OCI-LY3 (cell line): ENCODE measurements around the gene NGRN.
"Not testable (repeated sequence)": the region's sequence is repeated elsewhere in the genome, so short reads cannot be mapped to it uniquely, and the experiment has no call there.

Source experiments
- H2AFZ ChIP-seq: fragments of 200-600, 300-600 bp; shearing (Covaris generic); 2 replicates; pipeline ENCODE4 v1.6.0; 2014; ENCODE audit warnings: antibody characterized with exemption, low read depth, low read length
- H3K27ac ChIP-seq: fragments of 200-600, 300-600 bp; sonication (generic); 2 replicates; pipeline ENCODE4 v1.5.1; 2014; ENCODE audit warnings: mild to moderate bottlenecking, low read length, moderate library complexity, mixed read lengths
- H3K27me3 ChIP-seq: fragments of 200-600, 300-600 bp; sonication (generic); 2 replicates; pipeline ENCODE4 v1.6.1; 2014; ENCODE audit warnings: low read depth, low read length, mixed read lengths
- H3K36me3 ChIP-seq: fragments of 200-600, 300-600 bp; sonication (generic); replicated peaks from 2 replicates; pipeline ENCODE3; 2014; ENCODE audit warnings: low read depth, low read length, mixed read lengths
- H3K4me1 ChIP-seq: fragments of 300-600, 200-600 bp; sonication (generic); 2 replicates; pipeline ENCODE4 v1.6.1; 2014; ENCODE audit warnings: low read length, mixed read lengths
- H3K4me2 ChIP-seq: fragments of 200-600, 300-600 bp; sonication (generic); 2 replicates; pipeline ENCODE4 v1.6.1; 2014; ENCODE audit warnings: low read length, mixed read lengths
- H3K4me3 ChIP-seq: fragments of 300-600, 200-600 bp; sonication (generic); 2 replicates; pipeline ENCODE4 v1.5.1; 2014; ENCODE audit warnings: antibody characterized with exemption, mild to moderate bottlenecking, low read length, moderate library complexity
- H3K79me2 ChIP-seq: fragments of 300-600, 200-600 bp; shearing (Covaris generic); 2 replicates; pipeline ENCODE4 v1.6.1; 2014; ENCODE audit warnings: mild to moderate bottlenecking, low read length, mixed read lengths
- H3K9ac ChIP-seq: fragments of 300-600, 200-600 bp; shearing (Covaris generic); 2 replicates; pipeline ENCODE4 v1.6.0; 2014; ENCODE audit warnings: mild to moderate bottlenecking, low read length, moderate library complexity
- H3K9me3 ChIP-seq: fragments of 200-600, 300-600 bp; shearing (Covaris generic); 2 replicates; pipeline ENCODE4 v1.6.1; 2014; ENCODE audit warnings: low read length, mixed read lengths; ENCODE audit not compliant: insufficient read depth
- H4K20me1 ChIP-seq: fragments of 200-600, 300-600 bp; sonication (generic); 2 replicates; pipeline ENCODE4 v1.6.1; 2016; ENCODE audit warnings: low read length, mixed read lengths; ENCODE audit not compliant: insufficient read depth
- EZH2phosphoT487 ChIP-seq: fragments of 200-600 bp; shearing (Covaris generic); IDR thresholded peaks from 2 replicates; pipeline ENCODE4 v1.6.1; 2018; ENCODE audit warnings: antibody characterized with exemption, mixed run types, low read depth
- TF ChIP-seq, protein P1 (sequence below): fragments of 200-600, 300-600 bp; sonication (generic); IDR thresholded peaks from 2 replicates; pipeline ENCODE4 v1.5.1; 2014; ENCODE audit warnings: antibody characterized with exemption, low read length, low read depth

The NGRN gene

DNA sequence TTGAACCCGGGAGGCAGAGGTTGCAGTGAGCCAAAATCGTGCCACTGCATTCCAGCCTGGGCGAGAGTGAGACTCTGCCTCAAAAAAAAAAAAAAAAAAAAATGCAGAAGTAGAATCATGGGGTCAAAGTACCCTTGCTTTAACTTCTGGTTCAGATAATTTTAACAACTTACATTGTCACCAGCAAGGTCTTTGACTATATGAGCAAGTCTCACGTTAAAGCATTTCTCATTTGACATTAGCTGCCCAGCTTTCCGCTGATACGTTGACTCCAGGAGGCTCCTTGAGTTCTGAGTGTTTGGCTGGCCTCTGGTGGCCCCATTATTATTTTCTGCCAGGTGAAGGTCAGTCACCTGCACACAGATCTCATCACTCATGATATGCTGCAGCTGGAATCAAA is 16.2 kb downstream of the NGRN start:
- not testable (repeated sequence) for H3K4me2 ChIP-seq

DNA sequence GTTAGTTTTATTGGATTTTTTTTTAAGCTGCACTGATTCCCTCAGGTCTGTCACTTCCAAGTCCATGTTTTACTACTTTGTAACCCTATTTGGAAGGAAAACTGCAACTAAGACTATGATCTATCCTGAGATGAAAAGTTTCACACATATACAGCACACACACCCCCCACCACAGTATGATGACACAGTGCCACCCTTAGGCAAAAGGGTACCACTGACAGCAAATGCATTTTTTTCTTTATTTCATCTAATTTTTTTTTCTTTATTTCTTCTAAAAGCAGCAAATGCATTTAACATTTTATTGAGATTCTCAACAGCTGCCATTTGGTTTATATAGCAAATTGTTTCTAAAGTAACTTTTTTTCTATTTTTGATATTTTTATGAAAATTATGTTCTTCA is 21.2 kb downstream of the NGRN start:
- no peaks in the 10 kb centered on the region for H3K9me3 ChIP-seq
- no peaks in the 10 kb centered on the region for H4K20me1 ChIP-seq
- H2AFZ ChIP-seq = no peak overlapping the region
- H3K4me2 ChIP-seq = no peak overlapping the region
- no peak overlapping the region for H3K27ac ChIP-seq
- no peak overlapping the region for H3K4me3 ChIP-seq
- H3K79me2 ChIP-seq = no peaks in the 10 kb centered on the region
- no peak overlapping the region for H3K9ac ChIP-seq
- H3K27me3 ChIP-seq = no peaks in the 10 kb centered on the region
- TF ChIP-seq, protein P1, sequence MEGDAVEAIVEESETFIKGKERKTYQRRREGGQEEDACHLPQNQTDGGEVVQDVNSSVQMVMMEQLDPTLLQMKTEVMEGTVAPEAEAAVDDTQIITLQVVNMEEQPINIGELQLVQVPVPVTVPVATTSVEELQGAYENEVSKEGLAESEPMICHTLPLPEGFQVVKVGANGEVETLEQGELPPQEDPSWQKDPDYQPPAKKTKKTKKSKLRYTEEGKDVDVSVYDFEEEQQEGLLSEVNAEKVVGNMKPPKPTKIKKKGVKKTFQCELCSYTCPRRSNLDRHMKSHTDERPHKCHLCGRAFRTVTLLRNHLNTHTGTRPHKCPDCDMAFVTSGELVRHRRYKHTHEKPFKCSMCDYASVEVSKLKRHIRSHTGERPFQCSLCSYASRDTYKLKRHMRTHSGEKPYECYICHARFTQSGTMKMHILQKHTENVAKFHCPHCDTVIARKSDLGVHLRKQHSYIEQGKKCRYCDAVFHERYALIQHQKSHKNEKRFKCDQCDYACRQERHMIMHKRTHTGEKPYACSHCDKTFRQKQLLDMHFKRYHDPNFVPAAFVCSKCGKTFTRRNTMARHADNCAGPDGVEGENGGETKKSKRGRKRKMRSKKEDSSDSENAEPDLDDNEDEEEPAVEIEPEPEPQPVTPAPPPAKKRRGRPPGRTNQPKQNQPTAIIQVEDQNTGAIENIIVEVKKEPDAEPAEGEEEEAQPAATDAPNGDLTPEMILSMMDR = peak; percentile 78
- no peak for TF ChIP-seq EZH2phosphoT487
- no peaks in the 10 kb centered on the region for H3K36me3 ChIP-seq
- H3K4me1 ChIP-seq = no peaks in the 10 kb centered on the region; the same call in 1 of the 2 replicates

More for the DNA sequence above, 16.2 kb downstream of the NGRN start:
- H3K9me3 ChIP-seq, H3K9ac ChIP-seq, H3K4me3 ChIP-seq, H3K4me1 ChIP-seq, H3K27me3 ChIP-seq, H4K20me1 ChIP-seq, H3K79me2 ChIP-seq, H3K36me3 ChIP-seq, H2AFZ ChIP-seq, H3K27ac ChIP-seq: not testable (repeated sequence)

DNA sequence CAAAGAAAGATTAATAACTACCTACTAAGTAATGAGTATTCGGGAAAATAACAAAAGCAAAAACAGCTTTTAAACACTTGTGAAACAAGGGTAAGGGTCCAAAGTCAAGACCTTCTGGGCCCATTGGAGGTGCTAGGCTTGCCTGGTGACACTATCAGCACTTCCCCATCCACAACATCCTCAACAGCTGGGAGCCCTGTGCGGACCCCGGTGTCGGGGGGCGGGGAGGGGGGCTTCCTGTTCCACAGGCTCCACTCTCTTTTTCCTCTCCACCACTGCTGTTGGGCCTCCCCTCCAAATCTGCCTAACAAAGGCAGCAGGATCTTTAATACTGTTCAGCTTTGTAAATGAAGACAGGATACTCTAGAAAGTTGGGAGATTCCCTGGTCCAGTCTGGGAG is 21.6 kb downstream of the NGRN start:
- H3K4me3 ChIP-seq = no peak overlapping the region
- no peaks in the 10 kb centered on the region for H4K20me1 ChIP-seq
- H3K4me2 ChIP-seq = no peak overlapping the region
- no peak overlapping the region for H2AFZ ChIP-seq
- no peak overlapping the region for H3K27ac ChIP-seq
- no peak overlapping the region for H3K9ac ChIP-seq
- TF ChIP-seq, protein P1 = no peak
- TF ChIP-seq EZH2phosphoT487 = no peak
- H3K79me2 ChIP-seq = no peaks in the 10 kb centered on the region
- H3K27me3 ChIP-seq = no peaks in the 10 kb centered on the region
- no peaks in the 10 kb centered on the region; the same call in 1 of the 2 replicates for H3K4me1 ChIP-seq
- H3K36me3 ChIP-seq = no peaks in the 10 kb centered on the region
- H3K9me3 ChIP-seq = no peaks in the 10 kb centered on the region

DNA sequence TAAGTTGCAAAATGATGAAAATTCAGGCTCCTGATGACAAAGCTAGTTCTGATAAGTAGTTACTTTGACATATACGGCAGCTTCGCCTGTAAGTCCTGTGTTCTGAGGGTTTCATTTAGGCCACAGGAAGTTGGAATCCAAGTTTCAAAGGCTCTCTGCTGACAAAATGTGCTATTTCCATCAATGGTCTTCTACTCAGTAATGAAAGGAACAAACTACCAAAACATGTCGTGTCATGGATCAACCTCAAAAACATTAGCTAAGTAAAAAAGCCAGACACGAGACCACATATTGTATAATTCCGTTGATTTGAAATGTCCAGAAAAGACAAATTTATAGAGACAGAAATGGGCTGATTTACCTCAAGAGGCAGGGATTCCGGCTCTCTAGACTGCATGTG is 22.5 kb downstream of the NGRN start:
- no peak overlapping the region for H3K27ac ChIP-seq
- no peak overlapping the region for H2AFZ ChIP-seq
- TF ChIP-seq, protein P1 = no peak
- TF ChIP-seq EZH2phosphoT487 = no peak
- no peaks in the 10 kb centered on the region for H3K79me2 ChIP-seq
- no peak overlapping the region for H3K4me2 ChIP-seq
- no peaks in the 10 kb centered on the region for H4K20me1 ChIP-seq
- no peaks in the 10 kb centered on the region; the same call in 1 of the 2 replicates for H3K4me1 ChIP-seq
- no peak overlapping the region for H3K4me3 ChIP-seq
- H3K9ac ChIP-seq = no peak overlapping the region
- no peaks in the 10 kb centered on the region for H3K9me3 ChIP-seq
- no peaks in the 10 kb centered on the region for H3K36me3 ChIP-seq
- H3K27me3 ChIP-seq = no peaks in the 10 kb centered on the region
